Activated CD4-positive, alpha-beta T cell treated with anti-CD3 and anti-CD28 coated beads for 1 hour (primary cell): ENCODE data around the gene GLT1D1.

Experiments
- DNase-seq: peaks from one replicate; pipeline ENCODE4 v3.0.0-alpha.2; 2020

Gene GLT1D1

DNA sequence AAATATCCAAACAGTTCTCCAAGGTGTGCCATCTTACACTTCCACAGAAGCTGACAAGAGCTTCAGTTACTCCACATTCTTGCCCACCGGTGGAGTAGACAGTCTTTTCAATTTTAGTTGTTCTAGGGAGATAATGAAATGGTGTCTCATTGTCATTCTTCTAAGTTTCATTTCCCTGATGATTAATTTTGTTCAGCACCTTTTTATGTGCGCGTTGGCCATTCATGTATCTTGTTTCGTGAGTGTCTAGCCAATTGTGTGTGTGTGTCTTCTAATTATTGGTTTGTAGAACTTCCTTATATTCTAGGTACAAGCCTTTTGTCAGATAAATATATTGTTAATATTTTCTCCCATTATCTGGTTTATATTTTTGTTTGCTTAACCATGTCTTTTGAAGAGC, 63.1 kb downstream of the GLT1D1 start:
- no peak for DNase-seq

DNA sequence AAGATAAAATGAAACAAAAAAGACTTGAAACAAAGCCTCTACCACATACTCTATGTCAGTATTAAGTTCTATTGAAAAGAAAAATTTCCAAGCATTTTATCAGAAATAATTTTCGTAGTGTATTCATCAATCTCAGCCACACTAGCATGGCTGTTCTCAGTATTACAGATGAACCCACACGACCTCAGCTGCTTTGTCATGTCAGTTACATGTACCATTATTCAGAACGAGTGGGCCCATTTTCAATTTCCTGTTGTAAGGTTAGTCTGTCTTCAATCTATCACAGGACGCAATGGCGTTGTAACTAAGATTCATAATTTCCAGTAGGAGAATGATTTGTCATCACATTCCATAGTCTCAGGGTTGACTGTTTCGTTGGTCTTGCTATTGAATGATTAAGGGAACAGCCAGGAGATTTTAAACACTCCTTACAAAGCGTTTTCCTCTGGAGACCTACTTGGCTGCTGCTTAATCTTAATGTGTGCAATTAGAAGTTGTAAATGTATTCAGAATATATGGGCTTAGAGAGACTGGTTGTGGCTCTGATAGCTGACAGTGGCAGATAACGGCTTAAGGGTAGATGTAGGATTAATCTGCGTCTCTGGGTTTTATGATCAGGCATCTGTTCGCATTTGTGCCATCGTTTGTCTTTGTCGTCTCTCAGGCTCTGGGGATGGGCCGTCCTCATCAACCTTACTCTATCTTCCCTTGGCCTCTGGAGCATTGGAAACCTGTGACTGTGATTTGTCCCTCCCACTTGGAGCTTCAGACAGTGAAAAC, 65.4 kb downstream of the GLT1D1 start:
- DNase-seq: no peak

DNA sequence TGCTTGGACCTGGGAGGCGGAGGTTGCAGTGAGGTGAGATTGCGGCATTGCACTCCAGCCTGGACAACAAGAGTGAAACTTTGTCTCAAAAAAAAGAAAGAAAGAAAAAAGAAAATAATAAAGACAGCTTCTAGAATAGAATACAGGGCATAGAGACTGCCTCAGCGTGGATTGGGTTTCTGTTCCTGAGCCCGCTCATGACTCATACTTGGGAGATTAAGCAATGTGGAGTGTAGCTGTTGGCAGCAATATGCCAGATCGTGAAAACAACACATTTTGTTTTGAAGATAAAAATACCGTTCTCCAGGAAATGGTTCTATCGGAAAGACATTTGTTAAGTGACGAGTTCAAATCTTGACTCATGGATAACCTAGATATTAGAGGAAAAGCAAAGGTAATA, 67.2 kb downstream of the GLT1D1 start:
- no peak for DNase-seq

DNA sequence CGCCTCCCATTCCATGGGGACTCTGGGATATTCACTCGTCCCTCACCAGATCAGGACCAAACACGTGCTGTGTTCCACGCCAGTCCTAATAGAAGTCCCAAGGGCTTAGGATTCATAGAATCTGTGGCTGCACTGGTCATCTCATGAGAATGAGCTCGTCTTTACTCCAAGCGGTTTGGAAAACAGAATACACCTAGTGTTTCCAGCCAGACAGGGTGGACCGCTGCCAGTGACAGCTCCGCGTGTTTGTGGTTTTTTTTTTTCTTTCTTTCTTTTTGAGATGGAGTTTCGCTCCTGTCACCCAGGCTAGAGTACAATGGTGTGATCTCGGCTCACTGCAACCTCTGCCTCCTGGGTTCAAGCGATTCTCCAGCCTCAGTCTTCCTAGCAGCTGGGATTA, 75.1 kb downstream of the GLT1D1 start:
- no peak for DNase-seq

DNA sequence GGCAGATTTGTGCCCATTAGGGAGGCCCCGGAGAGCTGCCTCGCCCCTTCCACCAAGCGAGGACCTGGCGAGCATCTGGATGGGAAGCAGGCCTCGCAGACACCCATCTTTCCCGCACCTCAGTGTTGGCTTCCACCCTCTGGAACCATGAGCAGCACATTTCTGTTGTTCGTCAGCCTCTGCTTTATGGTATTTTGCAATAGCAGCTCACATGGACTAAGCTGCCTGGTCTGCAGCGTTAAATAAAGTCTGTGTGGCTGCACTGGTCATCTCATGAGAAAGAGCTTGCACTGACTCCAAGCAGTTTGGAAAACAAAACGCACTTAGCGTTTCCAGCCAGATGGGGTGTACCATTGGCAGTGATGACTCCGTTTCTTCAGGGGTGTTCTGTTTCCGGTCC, 75.8 kb downstream of the GLT1D1 start:
- DNase-seq: no peak

DNA sequence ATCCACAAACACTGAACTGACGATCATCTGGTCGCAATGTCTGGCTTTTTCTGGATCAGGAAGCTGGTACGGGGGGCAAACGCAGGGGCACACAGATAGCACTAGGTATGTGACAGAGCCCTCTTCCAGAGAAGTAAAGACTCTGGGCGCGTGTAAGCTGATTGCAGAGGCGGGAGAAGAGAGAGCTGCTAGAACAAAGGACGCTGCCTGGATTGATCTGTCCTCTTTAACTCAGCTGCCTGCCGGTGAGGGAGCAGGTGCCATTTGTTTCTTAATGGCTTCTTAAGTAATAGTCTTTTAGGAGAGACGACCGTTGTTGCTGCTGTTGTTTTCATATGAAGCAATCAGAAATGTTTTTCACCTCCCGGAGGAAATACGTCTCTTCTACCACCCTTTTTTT, 77.3 kb downstream of the GLT1D1 start:
- DNase-seq: no peak

DNA sequence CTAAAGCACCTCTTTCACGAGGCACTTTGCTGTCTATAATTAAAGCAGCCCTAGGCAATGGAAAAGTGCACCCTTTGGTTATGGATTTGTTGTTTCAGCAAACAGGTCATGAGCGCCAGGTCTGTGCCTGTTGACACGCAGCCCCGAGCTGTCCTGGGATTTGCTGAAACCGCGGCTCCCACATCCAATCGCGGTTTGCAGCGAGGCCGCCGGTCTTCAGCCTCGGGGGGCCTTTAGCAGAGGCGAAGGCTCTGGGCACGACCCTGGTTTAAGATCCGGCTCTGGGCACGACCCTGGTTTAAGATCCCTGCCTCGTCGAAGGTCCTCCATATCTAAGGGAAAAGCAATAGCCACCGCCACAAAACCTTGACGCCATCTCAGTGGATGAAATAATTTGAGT, 79.2 kb downstream of the GLT1D1 start:
- no peak for DNase-seq

DNA sequence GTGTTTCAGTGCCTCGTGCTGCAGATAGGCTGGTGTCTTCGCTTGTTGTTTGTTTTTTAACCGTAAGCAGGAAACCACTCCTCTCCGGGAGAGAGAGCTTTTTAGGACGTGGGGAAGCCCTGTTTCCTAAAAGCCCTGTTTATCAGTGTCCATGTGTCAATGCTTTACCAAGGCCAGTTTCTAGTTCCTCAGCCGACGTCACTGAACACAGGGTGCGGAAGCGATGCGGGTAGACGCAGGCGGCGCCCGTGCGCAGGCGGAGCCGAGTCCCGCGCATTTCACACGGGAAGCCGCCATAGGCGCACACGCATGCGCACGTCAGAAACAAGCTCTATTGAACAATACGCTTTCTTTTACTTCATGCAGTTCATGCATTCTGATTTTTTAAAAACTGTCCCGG, 79.8 kb downstream of the GLT1D1 start:
- DNase-seq: no peak

DNA sequence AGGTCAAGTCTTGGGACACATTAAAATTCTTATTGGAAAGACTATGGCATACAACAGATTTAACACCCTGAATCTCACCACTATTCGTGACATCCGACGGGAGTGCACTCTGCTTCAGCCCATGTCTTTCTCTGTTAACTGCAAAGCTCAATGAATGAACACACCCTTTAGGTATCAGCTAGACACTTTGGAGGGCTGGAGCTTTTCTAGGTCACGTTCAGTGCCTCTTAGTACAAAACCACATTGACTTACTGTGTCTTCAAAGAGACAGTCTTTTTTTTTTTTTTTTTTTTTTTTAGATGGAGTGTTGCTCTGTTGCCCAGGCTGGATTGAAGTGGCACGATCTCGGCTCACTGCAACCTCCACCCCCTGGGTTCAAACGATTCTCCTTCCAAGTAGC, 80.6 kb downstream of the GLT1D1 start:
- DNase-seq: no peak

DNA sequence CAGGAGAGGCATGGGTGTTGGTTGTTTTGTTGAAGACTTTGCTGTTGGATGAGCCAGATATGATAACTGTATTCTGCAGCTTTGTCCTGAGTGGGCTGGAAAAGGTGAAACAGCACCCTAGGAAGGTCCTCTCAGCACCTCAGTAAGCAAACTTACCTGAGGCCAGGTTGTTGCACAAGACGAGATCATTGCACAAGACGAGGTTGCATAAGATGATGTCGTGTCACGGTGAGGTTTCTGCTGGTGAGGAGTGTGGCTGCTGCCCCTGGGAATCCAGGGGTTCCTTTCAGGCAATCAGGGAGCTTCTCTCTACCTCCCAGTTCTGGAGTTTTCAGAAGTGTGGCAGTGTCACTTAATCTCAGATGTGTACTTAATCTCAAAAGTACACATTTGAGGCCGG, 85.6 kb downstream of the GLT1D1 start:
- no peak for DNase-seq

DNA sequence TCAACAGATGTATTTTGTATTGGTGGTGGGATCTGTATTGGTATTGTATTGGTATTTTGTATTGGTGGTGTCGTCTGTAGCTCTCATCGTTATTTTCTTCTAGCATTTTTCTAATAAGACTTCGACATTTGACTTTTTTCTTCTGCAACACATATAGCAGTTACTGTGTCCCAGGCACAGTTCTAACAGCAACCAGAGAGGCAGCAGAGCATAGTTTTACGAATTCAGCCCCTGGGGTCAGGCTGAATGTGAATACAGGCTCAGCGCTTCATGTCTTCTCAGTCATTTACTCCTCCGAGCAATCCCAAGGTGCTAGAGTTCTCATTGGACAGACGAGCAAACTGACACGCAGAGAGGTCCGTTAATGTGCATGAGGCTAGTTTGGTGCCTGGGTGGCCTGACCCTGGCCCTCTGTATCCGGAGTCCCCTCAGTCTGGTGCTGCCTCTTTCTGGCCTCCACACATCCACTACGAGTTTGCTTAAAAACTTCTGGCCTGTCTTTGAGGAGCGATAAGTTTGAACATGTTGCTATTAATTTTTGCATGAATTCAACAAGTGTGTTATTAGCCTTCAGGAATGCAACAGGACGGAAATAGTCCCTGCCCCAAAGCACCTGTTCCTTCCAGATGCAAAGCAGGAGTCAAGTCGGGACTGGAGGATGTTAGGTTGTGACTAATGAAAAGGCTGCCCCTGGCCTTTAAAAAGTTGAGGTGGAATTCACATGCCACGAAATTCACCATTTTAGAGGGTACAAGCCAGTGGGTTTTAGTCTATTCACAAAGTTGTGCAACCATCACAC, 87.0 kb downstream of the GLT1D1 start:
- no peak for DNase-seq

DNA sequence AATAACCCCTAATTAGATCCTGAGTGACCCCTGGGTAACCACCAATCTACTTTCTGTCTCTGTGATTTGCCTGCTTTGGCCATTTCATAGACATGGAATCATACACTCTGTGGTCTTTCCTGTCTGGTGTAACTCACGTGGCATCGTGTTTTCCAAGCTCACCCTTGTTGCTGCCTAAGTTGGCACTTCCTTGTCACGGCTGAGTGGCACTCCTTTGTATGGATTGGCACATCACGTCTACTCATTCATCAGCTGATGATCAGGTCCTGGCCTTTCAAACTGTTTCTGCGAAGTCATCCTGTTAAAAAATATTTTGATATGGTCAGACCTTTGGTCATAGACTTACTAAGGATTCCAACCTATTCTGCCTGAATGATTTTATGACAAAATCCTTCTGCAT, 87.7 kb downstream of the GLT1D1 start:
- DNase-seq: no peak

DNA sequence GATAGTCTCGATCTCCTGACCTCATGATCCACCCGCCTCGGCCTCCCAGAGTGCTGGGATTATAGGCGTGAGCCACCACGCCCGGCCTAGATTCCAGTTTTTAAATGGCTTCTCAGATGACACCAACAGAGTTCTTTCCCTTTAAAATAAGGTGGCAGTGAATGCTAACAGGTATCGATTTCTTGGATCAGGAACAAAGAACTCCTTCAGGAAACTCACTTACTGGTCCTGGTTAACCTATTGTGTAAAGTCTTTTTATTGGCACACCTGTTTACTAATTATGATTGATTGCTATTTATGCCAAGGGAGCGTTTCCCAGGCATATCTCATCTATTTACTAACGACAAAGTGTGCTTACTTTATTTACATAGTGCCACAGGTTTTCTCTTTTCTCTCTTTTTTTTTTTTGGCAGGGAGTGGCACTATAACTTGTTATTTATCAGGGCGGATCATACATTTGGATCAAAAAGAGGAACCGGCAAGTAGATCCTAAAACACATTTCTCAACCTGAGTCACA, 89.7 kb downstream of the GLT1D1 start:
- DNase-seq: no peak

DNA sequence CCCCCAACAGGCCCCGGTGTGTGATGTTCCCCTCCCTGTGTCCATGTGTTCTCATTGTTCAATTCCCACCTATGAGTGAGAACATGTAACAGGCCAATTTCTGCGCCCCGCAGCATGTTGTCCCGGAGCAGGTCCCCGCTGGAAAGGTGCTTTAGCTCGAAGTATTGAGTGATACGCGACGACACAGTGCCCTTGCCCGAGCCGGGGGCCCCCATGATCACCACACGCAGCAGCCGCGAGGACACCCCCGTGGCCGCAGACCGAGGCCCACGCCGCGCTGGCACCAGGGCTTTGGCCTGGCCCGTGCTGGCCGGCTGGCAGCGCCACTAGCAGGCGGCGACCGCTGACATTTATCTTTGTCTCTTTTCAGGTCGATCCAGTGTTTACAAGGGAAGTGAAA, 91.7 kb downstream of the GLT1D1 start:
- DNase-seq: no peak

DNA sequence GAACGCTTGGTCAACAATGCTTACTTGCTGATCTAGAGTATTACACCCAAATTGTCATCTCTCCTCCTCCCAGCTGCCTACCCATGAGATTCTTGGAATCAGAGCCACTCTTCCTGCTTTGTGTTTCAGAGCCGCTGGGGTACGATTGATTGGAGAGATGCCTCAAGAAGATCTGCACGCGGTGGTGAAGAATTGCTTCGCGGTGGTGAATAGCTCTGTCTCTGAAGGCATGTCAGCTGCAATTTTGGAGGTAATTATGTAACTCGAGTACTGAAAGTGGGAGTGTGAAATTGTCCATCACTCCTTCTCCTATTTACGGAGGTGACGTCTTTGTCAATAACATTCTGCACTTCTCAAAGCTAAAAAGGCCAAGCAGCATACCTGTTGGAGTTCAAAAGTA, 93.9 kb downstream of the GLT1D1 start:
- DNase-seq: no peak

DNA sequence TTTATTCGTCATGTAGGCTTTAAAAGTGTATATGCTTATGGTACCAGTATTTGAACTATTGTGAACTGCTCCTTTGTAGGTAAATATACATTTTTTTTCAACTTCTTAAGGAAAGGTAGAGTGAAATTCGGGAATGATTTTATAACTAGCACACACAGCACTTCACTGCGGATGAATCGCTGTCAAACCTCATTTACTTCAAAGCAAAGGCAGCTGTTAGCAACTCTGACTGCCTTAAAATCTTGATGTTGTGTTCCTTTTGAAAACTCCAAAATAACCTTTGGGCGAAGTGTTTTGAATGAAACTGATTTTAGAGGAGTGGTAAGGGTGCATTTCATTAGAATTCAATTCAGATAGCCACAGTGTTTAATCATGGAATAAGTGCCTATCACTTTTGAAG, 95.8 kb downstream of the GLT1D1 start:
- DNase-seq: no peak

DNA sequence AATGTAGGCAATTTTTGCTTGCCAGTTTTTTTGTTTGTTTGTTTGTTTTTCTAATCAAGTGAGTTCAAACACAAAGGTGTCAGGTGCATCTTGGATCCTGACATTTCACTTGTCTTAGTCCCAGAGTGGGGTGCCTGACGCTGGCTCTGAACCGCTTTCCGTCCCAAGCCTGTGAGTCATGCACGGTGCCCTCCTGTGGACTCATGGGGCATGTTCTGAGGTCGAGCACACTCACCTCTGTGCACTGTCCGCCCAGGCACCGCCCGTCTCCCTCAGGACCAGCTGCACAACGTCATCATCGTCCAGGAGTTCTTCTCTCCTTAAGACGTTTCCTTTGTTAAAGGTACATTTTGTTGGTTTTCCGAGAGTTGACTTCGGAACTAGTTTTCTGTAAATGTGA, 98.2 kb downstream of the GLT1D1 start:
- DNase-seq: no peak

DNA sequence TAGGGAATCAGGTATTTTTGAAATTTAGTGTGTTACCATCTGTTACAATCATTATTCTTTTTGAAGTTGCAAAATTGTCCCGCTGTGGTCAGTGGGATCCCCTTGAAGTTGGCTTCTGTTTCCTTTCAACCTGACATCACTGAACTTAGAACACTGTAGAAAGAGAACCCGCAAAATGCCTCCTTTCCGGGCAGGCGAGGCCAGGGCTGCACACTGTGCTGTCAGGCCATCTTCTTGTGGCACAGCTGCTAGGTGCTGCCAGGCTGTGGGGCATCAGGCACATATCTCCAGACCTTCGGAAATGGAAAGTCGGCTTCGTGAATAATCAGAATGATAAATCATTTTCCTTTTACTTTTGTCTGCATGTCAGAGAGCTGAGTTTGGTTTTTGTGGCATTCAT, 103.5 kb downstream of the GLT1D1 start:
- no peak for DNase-seq

DNA sequence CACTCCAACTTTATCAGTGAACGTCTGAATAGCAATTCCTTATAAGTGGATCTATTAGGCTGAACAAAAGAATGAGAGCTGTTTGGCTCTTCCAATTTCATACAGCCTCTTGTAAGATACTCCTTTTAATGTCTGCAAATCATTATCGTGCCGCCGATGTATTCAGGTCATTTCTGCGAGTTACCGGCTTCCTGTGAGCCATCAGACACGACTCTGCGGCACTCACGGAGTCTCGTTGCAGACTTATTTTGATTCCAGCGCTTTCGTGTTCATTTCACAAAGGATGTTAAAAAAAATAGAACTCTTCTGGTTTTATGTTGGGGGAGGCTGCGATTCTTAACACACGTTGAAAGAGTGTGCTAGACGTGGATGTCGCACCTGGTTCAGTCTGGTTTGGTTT, 106.6 kb downstream of the GLT1D1 start:
- DNase-seq: no peak

DNA sequence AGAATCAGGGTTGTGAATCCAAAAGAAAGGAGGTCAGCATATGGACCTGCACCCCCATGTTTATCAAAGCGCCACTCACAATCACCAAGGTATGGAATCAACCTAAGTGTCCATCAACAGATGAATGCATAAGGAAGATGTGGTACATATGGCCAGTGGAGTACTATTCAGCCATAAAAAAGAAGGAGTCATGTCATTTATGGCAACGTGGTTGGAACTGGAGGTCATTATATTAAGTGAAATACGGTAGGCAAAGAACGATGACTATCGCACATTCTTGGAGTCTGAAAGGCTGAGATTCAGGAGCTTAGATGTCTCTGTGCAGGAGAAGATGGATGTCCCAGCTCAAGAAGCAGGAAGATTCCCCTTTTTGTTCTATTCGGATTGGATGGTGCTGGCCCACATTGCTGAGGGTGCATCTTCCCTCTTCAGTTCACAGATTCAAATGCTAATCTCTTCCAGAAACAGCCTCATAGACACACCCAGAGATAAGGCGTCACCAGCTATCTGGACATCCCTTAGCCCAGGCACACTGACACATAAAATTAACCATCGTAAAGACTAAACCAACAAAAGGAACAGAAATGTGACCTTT, 108.1 kb downstream of the GLT1D1 start:
- DNase-seq: no peak

DNA sequence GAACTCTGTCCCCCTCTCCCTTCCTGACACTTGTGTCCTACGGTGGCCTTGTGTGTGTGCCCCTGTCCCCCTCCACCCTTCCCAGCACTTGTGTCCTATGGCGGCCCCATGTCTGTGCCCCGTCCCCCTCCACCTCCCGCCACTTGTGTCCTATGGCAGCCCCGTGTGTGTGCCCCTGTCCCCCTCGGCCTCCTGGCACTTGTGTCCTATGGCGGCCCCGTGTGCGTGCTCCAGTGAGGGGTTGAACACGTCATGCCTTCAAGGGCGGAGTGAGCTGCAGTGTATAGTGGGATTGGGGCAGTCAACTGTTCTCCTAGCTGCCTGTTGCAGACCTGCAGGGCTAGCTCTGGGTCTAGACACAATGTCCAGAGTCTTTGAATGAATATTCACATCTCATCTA, 108.7 kb downstream of the GLT1D1 start:
- DNase-seq: no peak

DNA sequence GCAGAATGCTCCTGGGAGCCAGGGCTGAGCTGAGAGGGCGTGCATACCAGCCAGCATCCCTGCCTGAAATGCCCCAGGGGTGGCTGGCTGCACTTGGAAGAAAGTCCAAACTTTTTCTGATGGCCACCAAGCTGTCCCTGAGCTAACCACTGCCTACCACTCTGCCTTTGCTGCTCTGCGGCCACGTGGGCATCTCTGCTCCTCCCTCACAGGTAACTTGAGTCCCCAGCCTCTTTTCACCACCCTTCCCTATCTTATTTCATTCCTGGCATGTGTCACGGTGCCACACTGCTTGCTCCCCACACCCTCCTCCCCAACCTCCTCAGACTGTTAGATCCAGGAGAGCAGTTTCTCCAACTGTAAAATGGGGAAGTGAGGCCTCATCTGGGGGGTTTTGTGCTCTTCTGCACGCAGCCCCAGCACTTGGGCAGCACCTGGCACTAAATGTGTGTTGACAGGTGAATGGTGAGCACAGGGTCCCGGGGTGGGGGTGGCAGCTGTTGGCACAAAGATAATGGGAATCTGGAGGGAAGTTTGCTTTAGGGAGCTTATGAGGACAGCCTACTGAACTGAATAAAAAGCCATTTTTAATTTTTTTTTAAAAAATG, 113.0 kb downstream of the GLT1D1 start:
- no peak for DNase-seq

DNA sequence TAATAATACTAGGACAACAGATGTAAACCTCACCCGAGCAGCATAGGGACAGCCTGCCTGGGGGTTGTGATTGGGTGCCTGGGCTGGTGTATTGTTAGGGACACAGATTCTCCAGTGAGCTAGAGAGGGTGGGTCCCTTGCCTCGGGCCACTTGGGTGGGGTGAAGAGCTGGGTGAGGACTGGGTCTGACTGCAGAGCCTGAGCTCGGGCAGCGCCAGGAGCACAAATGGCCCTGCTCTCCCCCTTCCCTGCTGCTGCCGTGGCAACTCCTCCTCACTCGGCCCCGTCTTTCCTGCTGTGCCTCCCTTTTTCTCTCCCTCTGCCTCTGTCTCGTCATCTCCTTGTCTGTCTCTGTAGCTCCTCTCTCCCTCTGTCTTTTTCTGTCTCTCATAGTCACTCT, 115.4 kb downstream of the GLT1D1 start:
- DNase-seq: no peak
